ENCODE data around the gene PAWR.
A peak's percentile ranks its signal among the peaks of the same experiment; 100 is the strongest.

The PAWR gene

DNA sequence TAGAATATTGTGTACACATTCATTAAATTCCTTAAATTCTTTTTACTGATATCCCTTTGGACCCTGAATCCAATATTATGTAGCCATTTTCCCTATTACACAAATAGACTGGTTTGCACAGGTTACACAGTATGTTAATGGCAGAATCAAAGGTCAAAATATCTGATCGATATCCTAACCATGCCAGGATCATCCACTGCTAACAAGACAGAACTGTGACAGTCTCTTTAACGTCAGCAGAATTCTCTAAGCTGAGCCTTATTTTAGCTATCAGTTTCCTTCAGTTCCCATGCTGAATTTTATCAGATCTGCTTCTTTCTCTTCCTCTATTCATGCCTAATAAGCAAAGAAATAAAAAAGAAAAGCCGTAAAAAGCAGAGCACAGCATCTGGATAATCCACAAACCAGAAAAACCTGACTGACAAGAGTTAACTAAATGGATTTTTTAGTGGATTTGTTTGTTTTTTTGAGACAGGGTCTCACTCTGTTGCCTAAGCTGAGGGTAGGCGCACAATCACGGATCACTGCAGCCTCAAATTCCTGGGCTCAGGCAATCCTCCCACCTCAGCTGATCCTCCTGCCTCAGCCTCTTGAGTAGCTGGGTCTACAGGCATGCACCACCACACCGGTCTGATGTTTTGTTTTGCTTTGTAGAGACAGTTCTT lies 130.4 kb downstream of the PAWR start:
- no peak overlapping the region for H3K4me3 Mint-ChIP-seq
- DNase-seq, result no peak
- H3K4me1 Mint-ChIP-seq, result peaks cover 23% of the 10 kb centered on the region
- peaks cover 40% of the 10 kb centered on the region for H3K9me3 Mint-ChIP-seq
- no peaks in the 10 kb centered on the region for H3K27me3 Mint-ChIP-seq (ENCODE audit: low read depth, poor library complexity)
- TF ChIP-seq, protein P1, sequence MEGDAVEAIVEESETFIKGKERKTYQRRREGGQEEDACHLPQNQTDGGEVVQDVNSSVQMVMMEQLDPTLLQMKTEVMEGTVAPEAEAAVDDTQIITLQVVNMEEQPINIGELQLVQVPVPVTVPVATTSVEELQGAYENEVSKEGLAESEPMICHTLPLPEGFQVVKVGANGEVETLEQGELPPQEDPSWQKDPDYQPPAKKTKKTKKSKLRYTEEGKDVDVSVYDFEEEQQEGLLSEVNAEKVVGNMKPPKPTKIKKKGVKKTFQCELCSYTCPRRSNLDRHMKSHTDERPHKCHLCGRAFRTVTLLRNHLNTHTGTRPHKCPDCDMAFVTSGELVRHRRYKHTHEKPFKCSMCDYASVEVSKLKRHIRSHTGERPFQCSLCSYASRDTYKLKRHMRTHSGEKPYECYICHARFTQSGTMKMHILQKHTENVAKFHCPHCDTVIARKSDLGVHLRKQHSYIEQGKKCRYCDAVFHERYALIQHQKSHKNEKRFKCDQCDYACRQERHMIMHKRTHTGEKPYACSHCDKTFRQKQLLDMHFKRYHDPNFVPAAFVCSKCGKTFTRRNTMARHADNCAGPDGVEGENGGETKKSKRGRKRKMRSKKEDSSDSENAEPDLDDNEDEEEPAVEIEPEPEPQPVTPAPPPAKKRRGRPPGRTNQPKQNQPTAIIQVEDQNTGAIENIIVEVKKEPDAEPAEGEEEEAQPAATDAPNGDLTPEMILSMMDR (IDR thresholded peaks at IDR 0.05), result no peak
- peaks cover 58% of the 10 kb centered on the region for H3K36me3 Mint-ChIP-seq (ENCODE audit: low read depth)
- no peak overlapping the region for H3K27ac Mint-ChIP-seq

DNA sequence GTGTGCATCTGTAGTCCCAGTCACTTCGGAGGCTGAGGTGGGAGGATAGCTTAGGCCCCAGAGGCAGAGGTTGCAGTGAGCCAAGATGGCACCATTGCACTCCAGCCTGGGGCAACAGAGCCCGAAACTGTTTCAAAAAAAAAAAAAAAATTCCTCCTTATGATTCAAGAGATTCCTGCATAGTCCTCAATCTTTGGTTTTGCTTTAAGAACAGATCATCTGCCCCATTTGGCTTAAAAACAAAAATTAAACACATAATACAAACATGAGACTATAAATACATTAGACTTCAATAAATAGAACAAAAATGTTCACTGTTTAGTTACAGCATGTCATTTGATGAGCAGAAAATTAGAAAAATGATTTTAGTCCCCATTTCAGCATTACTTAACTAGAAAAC lies 131.2 kb downstream of the PAWR start:
- Mint-ChIP-seq H3K27ac (no peak overlapping the region), H3K4me3 (no peak overlapping the region), H3K4me1 (peaks cover 27% of the 10 kb centered on the region), H3K9me3 (peaks cover 37% of the 10 kb centered on the region), H3K36me3 (ENCODE audit: low read depth) (peaks cover 58% of the 10 kb centered on the region), H3K27me3 (ENCODE audit: low read depth, poor library complexity) (no peaks in the 10 kb centered on the region)
- no peak for DNase-seq
- TF ChIP-seq, protein P1 (IDR thresholded peaks at IDR 0.05), result no peak

DNA sequence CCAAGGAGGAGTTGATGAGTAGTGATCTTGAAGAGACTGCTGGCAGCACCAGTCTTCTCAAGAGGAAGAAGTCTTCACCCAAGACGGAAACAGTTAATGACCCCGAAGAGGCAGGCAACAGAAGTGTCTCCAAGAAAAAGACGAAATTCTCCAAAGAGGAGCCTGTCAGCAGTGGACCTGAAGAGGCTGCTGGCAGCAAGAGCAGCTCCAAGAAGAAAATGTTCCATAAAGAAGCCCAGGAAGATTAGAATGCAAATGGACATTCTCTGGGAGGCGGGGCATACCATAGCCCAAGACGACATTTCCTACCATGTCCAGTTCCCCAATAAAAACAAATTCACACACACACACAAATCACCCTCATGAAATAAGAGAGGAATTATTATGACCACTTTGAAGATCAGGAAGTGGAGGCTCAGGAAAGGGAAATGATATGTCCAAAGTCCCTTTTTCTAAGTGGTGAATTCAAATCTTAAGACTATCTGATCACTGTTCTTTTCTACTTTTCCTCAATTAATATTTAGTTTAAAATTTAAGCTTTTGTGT lies 131.8 kb downstream of the PAWR start:
- no peak for DNase-seq
- Mint-ChIP-seq H3K27me3 (ENCODE audit: low read depth, poor library complexity) (no peaks in the 10 kb centered on the region), H3K27ac (no peak overlapping the region), H3K9me3 (peaks cover 31% of the 10 kb centered on the region), H3K36me3 (ENCODE audit: low read depth) (peaks cover 52% of the 10 kb centered on the region), H3K4me3 (no peak overlapping the region), H3K4me1 (peaks cover 27% of the 10 kb centered on the region)
- TF ChIP-seq, protein P1 (IDR thresholded peaks at IDR 0.05), result no peak

DNA sequence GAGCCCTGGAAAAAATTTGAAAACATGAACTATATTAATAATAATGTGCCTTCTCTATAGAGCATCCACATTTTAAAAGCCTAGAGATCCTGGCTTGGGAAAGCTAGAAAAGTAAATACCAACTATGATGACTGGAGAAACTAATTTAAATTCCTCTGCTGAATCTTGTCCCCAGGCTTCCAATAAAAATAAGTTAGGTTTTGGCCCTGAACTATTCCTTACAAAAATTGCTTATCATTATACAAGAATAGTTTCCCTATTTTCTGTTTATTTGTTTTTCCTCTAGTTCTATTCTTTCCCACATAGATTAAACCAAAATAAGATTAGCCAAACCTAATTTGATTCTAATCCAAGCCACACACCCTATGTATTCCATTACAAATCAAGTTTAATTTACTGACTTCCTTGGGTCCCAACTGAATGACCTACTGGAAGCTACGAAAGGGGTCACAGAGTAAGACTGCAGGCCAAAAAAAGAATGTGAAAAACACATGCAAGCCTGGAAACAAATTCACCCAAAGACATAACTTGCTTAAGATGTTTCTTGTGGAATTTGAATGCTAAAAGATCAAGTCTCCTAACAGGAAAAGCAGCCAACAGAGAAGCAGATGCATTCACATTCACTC lies 133.0 kb downstream of the PAWR start:
- no peaks in the 10 kb centered on the region for H3K27me3 Mint-ChIP-seq (ENCODE audit: low read depth, poor library complexity)
- no peak overlapping the region for H3K4me3 Mint-ChIP-seq
- DNase-seq, result no peak
- H3K4me1 Mint-ChIP-seq, result peaks cover 27% of the 10 kb centered on the region
- H3K9me3 Mint-ChIP-seq, result peaks cover 21% of the 10 kb centered on the region
- TF ChIP-seq, protein P1 (IDR thresholded peaks at IDR 0.05), result no peak
- peaks cover 51% of the 10 kb centered on the region for H3K36me3 Mint-ChIP-seq (ENCODE audit: low read depth)
- H3K27ac Mint-ChIP-seq, result peak overlapping the region; percentile 79

DNA sequence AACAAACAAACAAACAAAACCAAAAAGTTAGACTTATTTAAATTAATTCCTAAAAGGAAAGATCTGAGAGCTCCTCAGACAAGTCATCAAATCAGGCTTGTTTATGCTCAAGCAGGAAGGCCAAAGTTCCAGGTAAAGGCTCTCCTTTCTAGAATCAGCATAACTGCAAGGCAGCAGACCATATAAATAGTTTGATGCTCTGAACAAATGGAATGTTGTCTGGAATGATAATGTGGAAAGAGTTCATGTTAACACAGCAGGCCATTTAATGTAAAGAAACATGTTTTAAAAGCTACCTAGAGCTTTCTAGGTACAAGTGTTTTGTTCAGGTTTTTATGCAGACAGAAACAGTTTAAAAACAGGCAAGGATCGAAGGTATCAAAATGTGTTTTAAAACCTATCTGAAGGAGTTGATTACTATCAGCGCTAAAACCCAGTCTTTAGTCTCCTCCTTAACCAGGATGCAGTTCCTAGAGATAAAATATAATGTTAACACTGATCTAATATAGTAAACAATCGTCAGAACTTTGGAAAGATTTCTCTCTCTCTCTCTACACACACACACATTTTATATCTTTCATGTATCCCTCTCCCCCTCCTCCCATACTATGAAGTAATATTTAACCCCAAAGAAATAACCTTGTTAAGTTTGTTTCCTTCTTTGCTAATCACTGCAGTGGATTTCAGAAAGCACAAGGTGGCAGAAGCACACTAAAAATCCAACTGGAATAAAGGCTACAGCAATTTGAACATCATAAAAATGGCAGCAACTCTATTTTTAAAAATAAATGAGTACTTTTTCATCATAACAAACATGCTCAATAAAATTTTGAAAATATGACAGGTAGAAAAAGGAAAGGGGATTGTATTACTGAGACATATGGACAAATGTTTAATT lies 135.5 kb downstream of the PAWR start:
- Mint-ChIP-seq H3K4me3 (no peak overlapping the region), H3K36me3 (ENCODE audit: low read depth) (peaks cover 51% of the 10 kb centered on the region), H3K4me1 (peaks cover 27% of the 10 kb centered on the region), H3K27ac (no peak overlapping the region), H3K27me3 (ENCODE audit: low read depth, poor library complexity) (no peaks in the 10 kb centered on the region), H3K9me3 (peaks cover 6% of the 10 kb centered on the region)
- TF ChIP-seq, protein P1 (IDR thresholded peaks at IDR 0.05), result peak; percentile 27
- DNase-seq, result no peak

Data from nephron progenitor cell (in vitro differentiated cells).